ENCODE results near the gene MRPL3. TPM values are rescaled to one million over a fixed set of nuclear protein-coding genes. Genes with fewer than 3 reads are reported as not detected.

MRPL3 gene
- total RNA-seq, 1 donor from 2014 or later = 175 TPM

GRCh38 chr3:131421957-131422498 lies 80.7 kb downstream of the MRPL3 start:
- intact Hi-C loops (cut with micrococcal nuclease) = no loop called here
- no peak overlapping the region for H3K4me3 Mint-ChIP-seq
- no peak overlapping the region for H3K27ac Mint-ChIP-seq
- DNase-seq = no peak
- no peaks in the 10 kb centered on the region for H3K36me3 Mint-ChIP-seq (ENCODE audit: low read depth)
- H3K4me1 Mint-ChIP-seq = no peaks in the 10 kb centered on the region
- no peaks in the 10 kb centered on the region for H3K9me3 Mint-ChIP-seq
- no peaks in the 10 kb centered on the region for H3K27me3 Mint-ChIP-seq

GRCh38 chr3:131421301-131421700 lies 81.5 kb downstream of the MRPL3 start:
- intact Hi-C loops (cut with micrococcal nuclease) = no loop called here
- Mint-ChIP-seq H3K9me3 (no peaks in the 10 kb centered on the region), H3K27ac (no peak overlapping the region), H3K4me1 (no peaks in the 10 kb centered on the region), H3K36me3 (ENCODE audit: low read depth) (no peaks in the 10 kb centered on the region), H3K4me3 (no peak overlapping the region), H3K27me3 (no peaks in the 10 kb centered on the region)
- no peak for DNase-seq

- no peaks in the 10 kb centered on the region for H3K4me1 Mint-ChIP-seq
- peaks cover 8% of the 10 kb centered on the region for H3K9me3 Mint-ChIP-seq
- no peaks in the 10 kb centered on the region for H3K27me3 Mint-ChIP-seq
- no peak overlapping the region for H3K27ac Mint-ChIP-seq
- no peak for DNase-seq
- no peak overlapping the region for H3K4me3 Mint-ChIP-seq
- intact Hi-C loops (cut with micrococcal nuclease) = no loop called here
- no peaks in the 10 kb centered on the region for H3K36me3 Mint-ChIP-seq (ENCODE audit: low read depth)
These were observed 85.0 kb downstream of the MRPL3 start for GRCh38 chr3:131417751-131418150.

Other genes starting within 250 kb of the MRPL3 start
- 8.4 TPM in 2 replicates for gene NUDT16, start 121.2 kb downstream of the MRPL3 start, total RNA-seq

Measured in activated CD4-positive, alpha-beta T cell treated with anti-CD3 and anti-CD28 coated beads, Interleukin-2, amount 10 ng/mL, durations not matched to agents 24 days and 14 days (primary cell).